Panc1 (cell line): ENCODE data around the gene ADGRG2. TPM values are rescaled to one million over a fixed set of nuclear protein-coding genes. Genes with fewer than 3 reads are reported as not detected.

ENCODE experiments used
- ATAC-seq: fragments of 200-7000 bp; cut with Tn5 transposase; 2 replicates; pipeline ENCODE4 v1.9.1; 2020; ENCODE audit warnings: mild to moderate bottlenecking, moderate library complexity
- BruUV-seq: library from RNA; stranded (reverse); fragments of 400-500 nt; replicated peaks from 2 replicates; lab custom pipeline; 2021; lab: Mats Ljungman, UMichigan
- CTCF ChIA-PET: fragments of 300-600 bp; sonication (Branson Sonifier 250); formaldehyde crosslinking; loops from one replicate; lab custom pipeline; 2022; ENCODE audit warnings: antibody characterized with exemption; lab: Charles Lee
- POLR2A ChIA-PET: fragments of 300-600 bp; sonication (Branson Sonifier 250); formaldehyde crosslinking; loops from one replicate; lab custom pipeline; 2022; ENCODE audit warnings: antibody characterized with exemption; lab: Charles Lee
- DNase-seq: peaks from one replicate; pipeline ENCODE4 v3.0.0-alpha.2; 2010; ENCODE audit warnings: low read depth, low spot score
- H3K27ac ChIP-seq: 2 replicates; pipeline ENCODE4 v1.5.1; 2011; ENCODE audit warnings: mild to moderate bottlenecking, low read length, inconsistent platforms
- H3K27me3 ChIP-seq: fragments of 200-500 bp; sonication (Bioruptor generic); 2 replicates; pipeline ENCODE4 v1.6.0; 2014; ENCODE audit warnings: low read length, inconsistent platforms; ENCODE audit not compliant: control insufficient read depth, insufficient read depth
- H3K36me3 ChIP-seq: fragments of 200-500 bp; sonication (Bioruptor generic); 2 replicates; pipeline ENCODE4 v1.5.1; 2014; ENCODE audit warnings: inconsistent platforms, mild to moderate bottlenecking, low read length, moderate library complexity; ENCODE audit not compliant: control insufficient read depth, insufficient read depth
- H3K4me1 ChIP-seq: 2 replicates; pipeline ENCODE4 v1.5.1; 2011; ENCODE audit warnings: inconsistent platforms, mild to moderate bottlenecking, low read length, moderate library complexity; ENCODE audit not compliant: control insufficient read depth, insufficient read depth
- H3K4me3 ChIP-seq, 2 experiments: 2 replicates each; pipeline ENCODE4 v1.5.1; 2011 to 2012; ENCODE audit warnings: low read depth in 2 of 2, low read length in 2 of 2, mild to moderate bottlenecking in 2 of 2, inconsistent platforms in 1 of 2, moderate library complexity in 1 of 2
- H3K9me3 ChIP-seq: fragments of 200-500 bp; sonication (Bioruptor generic); 2 replicates; pipeline ENCODE4 v1.5.1; 2014; ENCODE audit warnings: low read depth, mild to moderate bottlenecking, inconsistent platforms, low read length, moderate library complexity; ENCODE audit not compliant: control insufficient read depth, insufficient read depth
- POLR2AphosphoS5 ChIP-seq: IDR thresholded peaks from 2 replicates; pipeline ENCODE4 v1.6.1; 2012; ENCODE audit warnings: mild to moderate bottlenecking, low read depth, low read length, moderate library complexity
- SIN3A ChIP-seq: IDR thresholded peaks from 2 replicates; pipeline ENCODE4 v1.6.1; 2012; ENCODE audit warnings: low read depth, mild to moderate bottlenecking, low read length, moderate library complexity, borderline replicate concordance; ENCODE audit not compliant: insufficient read depth
- TCF7L2 ChIP-seq: IDR thresholded peaks from 2 replicates; pipeline ENCODE4 v1.6.1; 2011; ENCODE audit warnings: mild to moderate bottlenecking, low read depth, low read length, inconsistent platforms
- in situ Hi-C: cut with HindIII; loops from 2 replicates; pipeline ENCODE4 v1.10.0; 2016; ENCODE audit warnings: low sequenced_read_pairs, low pct_unique_long_range_greater_than_20kb
- intact Hi-C: fragments of 100-400 bp; cut with micrococcal nuclease; formaldehyde crosslinking; loops from one replicate; pipeline ENCODE4 v1.10.0; 2022; ENCODE audit not compliant: unreplicated experiment
- total RNA-seq: library from RNA; stranded (reverse); gene quantifications from one replicate; pipeline ENCODE4 v1.2.1, GENCODE V29; 2021; ENCODE audit not compliant: unreplicated experiment
- TF ChIP-seq, protein P1 (sequence below), 2 experiments: IDR thresholded peaks; 2 replicates each; pipeline ENCODE4 v1.6.1; 2011 to 2012; ENCODE audit warnings: low read depth in 2 of 2, control low read depth in 1 of 2, low read length in 1 of 2, mild to moderate bottlenecking in 1 of 2, moderate library complexity in 1 of 2; ENCODE audit not compliant: insufficient read depth in 1 of 2
- TF ChIP-seq, protein P2 (sequence below): fragments of 450-650 bp; IDR thresholded peaks from 2 replicates; pipeline ENCODE4 v1.5.1; 2017; ENCODE audit warnings: mild to moderate bottlenecking

Gene ADGRG2
- total RNA-seq, 1 experiment from 2014 or later = 2.0 TPM

DNA sequence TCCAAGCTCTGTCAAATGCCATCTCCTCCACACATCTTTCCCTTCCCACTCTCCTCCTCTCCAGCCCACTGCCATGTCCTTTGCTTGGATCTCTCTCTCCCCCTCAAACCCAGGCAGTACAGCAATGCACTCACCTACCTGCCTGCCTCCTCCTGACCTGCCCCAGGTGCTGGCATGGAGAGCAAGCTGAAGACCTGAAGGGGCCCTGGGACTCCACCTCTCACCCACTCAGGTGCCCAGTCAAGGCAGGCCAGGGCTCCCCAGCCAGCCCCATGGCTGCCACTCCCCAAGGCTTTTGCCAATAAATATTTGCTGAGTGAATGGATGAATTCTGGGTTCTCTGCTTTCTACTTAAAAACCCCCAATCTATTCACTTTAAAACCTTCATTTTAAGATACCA is 125.7 kb downstream of the ADGRG2 start:
- DNase-seq = no peak
- Histone ChIP-seq H3K36me3 (no peaks in the 10 kb centered on the region), H3K27me3 (no peaks in the 10 kb centered on the region), H3K27ac (no peak overlapping the region), H3K9me3 (no peaks in the 10 kb centered on the region), H3K4me3 (no peak overlapping the region), H3K4me1 (no peaks in the 10 kb centered on the region)
- BruUV-seq = no TSS peak
- intact Hi-C loops = no loop called here
- in situ Hi-C loops = no loop called here
- POLR2A ChIA-PET = no interaction called here
- CTCF ChIA-PET = no interaction called here
- TF ChIP-seq, protein P1, sequence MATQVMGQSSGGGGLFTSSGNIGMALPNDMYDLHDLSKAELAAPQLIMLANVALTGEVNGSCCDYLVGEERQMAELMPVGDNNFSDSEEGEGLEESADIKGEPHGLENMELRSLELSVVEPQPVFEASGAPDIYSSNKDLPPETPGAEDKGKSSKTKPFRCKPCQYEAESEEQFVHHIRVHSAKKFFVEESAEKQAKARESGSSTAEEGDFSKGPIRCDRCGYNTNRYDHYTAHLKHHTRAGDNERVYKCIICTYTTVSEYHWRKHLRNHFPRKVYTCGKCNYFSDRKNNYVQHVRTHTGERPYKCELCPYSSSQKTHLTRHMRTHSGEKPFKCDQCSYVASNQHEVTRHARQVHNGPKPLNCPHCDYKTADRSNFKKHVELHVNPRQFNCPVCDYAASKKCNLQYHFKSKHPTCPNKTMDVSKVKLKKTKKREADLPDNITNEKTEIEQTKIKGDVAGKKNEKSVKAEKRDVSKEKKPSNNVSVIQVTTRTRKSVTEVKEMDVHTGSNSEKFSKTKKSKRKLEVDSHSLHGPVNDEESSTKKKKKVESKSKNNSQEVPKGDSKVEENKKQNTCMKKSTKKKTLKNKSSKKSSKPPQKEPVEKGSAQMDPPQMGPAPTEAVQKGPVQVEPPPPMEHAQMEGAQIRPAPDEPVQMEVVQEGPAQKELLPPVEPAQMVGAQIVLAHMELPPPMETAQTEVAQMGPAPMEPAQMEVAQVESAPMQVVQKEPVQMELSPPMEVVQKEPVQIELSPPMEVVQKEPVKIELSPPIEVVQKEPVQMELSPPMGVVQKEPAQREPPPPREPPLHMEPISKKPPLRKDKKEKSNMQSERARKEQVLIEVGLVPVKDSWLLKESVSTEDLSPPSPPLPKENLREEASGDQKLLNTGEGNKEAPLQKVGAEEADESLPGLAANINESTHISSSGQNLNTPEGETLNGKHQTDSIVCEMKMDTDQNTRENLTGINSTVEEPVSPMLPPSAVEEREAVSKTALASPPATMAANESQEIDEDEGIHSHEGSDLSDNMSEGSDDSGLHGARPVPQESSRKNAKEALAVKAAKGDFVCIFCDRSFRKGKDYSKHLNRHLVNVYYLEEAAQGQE (IDR thresholded peaks at IDR 0.05; ENCODE audit: insufficient read depth in 1 of 2, low read depth in 2 of 2, low read length in 1 of 2) = no peak
- no peak for TF ChIP-seq TCF7L2
- TF ChIP-seq SIN3A = no peak
- TF ChIP-seq POLR2AphosphoS5 = no peak
- TF ChIP-seq, protein P2, sequence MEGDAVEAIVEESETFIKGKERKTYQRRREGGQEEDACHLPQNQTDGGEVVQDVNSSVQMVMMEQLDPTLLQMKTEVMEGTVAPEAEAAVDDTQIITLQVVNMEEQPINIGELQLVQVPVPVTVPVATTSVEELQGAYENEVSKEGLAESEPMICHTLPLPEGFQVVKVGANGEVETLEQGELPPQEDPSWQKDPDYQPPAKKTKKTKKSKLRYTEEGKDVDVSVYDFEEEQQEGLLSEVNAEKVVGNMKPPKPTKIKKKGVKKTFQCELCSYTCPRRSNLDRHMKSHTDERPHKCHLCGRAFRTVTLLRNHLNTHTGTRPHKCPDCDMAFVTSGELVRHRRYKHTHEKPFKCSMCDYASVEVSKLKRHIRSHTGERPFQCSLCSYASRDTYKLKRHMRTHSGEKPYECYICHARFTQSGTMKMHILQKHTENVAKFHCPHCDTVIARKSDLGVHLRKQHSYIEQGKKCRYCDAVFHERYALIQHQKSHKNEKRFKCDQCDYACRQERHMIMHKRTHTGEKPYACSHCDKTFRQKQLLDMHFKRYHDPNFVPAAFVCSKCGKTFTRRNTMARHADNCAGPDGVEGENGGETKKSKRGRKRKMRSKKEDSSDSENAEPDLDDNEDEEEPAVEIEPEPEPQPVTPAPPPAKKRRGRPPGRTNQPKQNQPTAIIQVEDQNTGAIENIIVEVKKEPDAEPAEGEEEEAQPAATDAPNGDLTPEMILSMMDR = no peak
- ATAC-seq = no peak

DNA sequence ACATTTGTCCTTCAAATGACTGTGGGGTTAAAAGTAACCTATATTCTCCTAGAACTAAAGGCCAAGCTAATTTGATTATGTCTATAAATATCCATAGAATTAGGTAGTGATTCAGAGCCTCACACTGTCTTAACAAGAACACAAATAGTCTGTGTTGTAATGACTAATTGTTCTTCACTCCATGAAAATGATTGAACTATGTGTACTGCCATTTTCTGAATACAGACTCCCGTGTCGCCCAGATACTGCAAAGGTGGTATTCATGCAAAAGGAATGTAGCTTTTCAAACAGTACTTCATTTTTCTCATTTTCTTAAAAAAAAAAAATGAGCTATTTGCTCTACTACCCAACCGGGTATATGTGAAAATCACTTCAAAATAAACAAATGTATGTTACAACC is 127.0 kb downstream of the ADGRG2 start:
- Histone ChIP-seq H3K4me3 (no peak overlapping the region), H3K4me1 (no peaks in the 10 kb centered on the region), H3K27me3 (no peaks in the 10 kb centered on the region), H3K36me3 (no peaks in the 10 kb centered on the region), H3K9me3 (no peaks in the 10 kb centered on the region), H3K27ac (no peak overlapping the region)
- in situ Hi-C loops = no loop called here
- intact Hi-C loops = no loop called here
- CTCF ChIA-PET = no interaction called here
- no TSS peak for BruUV-seq
- TF ChIP-seq, protein P1 (IDR thresholded peaks at IDR 0.05; ENCODE audit: insufficient read depth in 1 of 2, low read depth in 2 of 2, low read length in 1 of 2) = no peak
- TF ChIP-seq, protein P2 = no peak
- TF ChIP-seq TCF7L2 (no peak), SIN3A (no peak), POLR2AphosphoS5 (no peak)
- POLR2A ChIA-PET = no interaction called here
- DNase-seq = no peak
- no peak for ATAC-seq
